Endometrium (tissue), 2 donors: Measurements from ENCODE around the gene COPG1.
A peak's percentile ranks its signal among the peaks of the same experiment; 100 is the strongest.
"Not testable (repeated sequence)": the region's sequence is repeated elsewhere in the genome, so short reads cannot be mapped to it uniquely, and the experiment has no call there.

Experiments
- FAIRE-seq: peaks from 2 replicates; lab custom pipeline; 2012; peaks lifted over from hg19 to GRCh38; lab: Jason Lieb, UNC
- donor health status: control.
- donor health status: control.

Gene COPG1

DNA sequence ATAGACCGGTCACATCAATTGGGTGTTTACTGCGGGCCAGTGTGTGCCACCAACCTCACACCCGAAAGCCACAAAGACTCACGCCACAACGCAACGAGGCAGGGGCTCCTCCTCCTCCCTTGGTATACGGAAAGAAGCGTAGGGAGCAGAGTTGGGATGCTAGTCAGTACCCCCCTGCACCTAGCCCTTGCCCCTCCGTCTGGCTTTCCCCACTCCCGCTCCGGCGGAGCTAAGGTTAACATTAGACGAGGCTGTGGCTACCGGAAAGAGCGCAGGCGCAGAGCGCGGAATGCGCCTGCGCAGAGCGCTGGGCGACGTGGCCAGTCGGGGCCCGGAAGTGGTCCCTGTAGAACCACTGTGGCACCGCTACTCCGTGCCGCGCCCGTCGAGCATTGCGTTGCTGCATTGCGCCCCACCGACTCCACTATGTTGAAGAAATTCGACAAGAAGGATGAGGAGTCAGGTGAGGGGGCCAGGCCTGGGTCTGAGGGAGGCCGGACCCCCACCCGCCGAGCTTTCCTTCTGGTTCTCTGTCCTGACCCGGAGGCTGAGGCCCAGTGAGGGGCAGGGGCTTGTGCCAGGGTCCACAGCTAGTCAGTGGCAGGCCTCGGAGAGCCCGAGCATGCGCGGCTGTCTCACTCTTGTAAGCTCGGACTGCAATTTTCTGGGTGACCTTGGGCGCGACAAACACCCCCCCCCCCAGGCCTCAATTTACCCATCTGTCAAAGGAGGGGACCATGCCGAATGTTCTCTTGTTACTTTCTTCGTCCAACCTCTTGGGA lies at the start of gene COPG1:
Gene COPG1, plus strand, starts transcription at position 323 of the 782 bp plus-strand sequence. Its CDS starts 104 bp downstream, at position 427.
- no peak for FAIRE-seq

DNA sequence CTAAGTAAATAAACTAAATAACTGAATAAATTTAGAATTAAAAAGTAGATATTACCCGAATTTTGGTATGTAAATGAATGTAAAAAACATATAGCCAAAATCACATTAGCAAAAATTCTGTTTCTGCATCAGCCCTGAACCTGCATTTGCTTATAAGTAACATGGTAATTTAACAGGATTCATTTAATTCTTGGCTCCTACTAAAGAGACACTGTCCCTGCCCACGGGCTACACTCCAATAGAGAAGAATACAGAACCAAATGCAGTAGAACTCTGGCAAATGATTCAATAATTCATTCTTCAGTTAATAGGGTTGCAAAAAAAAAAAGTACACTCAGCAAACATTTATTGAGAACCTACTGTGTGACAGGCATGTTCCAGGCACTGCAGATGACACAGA lies 44.9 kb upstream of the COPG1 start:
- no peak for FAIRE-seq

DNA sequence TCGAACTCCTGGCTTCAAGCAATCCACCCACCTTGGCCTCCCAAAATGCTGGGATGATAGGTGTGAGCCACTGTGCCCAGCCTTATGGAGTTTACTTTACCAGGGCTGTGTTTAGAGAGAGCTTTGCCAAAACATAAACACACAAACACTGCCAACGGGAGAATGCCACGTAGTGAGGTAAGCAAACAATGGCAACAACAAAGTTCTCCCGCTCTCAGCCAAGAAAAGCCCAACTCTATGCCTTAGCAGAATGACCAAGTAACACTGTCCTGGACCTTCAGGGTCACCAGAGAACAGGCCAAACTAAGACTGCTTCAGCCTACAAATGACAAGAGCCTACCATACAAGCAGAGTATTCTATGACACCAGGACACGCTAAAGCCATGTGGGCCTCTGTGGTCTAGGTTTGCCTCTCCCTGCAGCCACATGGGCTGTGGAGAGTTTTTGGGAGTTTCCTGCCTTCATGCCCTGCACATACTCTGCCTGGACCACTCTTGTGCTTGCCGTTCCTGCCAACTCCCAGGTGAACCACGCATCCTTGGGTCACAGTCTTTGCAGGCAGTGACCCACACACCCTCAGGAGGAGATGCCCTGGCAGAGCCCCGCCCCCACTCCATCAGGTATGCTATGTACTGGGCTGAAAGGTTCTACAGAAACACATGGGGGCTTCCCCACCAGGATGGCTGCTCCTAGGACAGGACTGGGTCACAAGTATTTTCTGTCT lies 44.1 kb upstream of the COPG1 start:
- FAIRE-seq: no peak

DNA sequence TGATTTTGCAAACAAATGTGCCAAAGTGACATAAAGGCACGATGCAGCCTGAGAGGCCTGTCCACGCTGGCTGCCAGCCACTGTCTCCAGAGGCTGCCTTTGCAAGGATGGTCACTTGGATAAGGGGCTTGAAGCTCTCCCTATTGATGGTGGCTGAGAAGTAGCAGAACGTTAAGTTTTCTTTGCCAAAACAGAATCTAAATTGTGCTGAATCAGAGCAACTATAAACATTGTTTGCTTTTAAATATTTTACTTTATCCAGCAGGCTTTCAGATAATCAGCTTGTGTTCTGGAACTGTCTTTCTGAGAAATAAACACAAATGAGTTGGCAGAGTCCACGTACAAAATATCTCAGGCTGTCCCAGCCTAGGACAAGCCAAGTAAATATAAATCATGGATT lies 41.9 kb upstream of the COPG1 start:
- FAIRE-seq: peak; percentile 15

- no peak for FAIRE-seq
Measured at GRCh38 chr3:129211345-129211744, 38.1 kb upstream of the COPG1 start.

DNA sequence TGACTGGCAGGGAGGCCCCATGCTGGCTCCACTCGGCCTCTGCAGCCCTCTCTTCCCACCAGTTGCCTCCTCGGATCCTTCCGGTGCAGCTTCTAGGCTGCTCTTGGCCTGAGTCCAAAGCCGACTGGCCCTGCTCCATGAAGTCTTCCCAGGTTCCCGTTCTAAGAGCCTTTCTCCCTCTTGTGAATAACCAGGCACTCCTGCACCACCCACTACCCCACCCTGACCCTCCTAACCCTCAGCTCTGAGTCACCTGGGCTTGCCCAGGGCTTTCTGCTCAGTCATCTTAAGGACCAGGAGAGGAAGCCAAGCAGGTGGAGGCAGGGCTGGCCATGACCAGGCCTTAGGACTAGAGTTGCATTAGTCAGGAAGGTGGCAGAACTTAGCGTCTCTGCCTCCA lies 37.6 kb upstream of the COPG1 start:
- FAIRE-seq: no peak

- no peak for FAIRE-seq
Measured at GRCh38 chr3:129213238-129213637, 36.2 kb upstream of the COPG1 start.

DNA sequence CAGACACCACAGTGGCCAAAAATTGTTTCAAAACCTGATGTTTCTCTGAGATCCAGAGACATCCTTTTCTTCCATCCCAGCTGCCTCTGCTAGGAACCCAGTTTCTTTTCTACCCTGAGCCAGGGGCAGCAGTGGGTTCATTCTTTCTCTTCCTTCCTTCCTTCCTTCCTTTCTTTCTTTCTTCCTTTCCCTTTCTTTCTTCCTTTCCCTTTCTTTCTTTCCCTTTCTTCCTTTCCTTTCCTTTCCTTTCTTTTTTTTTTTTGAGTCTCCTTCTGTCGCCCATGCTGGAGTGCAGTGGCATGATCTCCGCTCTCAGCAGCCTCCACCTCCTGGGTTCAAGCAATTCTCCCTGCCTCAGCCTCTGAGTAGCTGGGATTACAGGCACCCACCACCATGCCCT lies 30.7 kb upstream of the COPG1 start:
- FAIRE-seq: no peak

- FAIRE-seq: not testable (repeated sequence)
Measured at GRCh38 chr3:129224387-129224786, 25.0 kb upstream of the COPG1 start.

- no peak for FAIRE-seq
Measured at GRCh38 chr3:129224984-129225393, 24.4 kb upstream of the COPG1 start.

GRCh38 chr3:129226374-129226773 lies 23.0 kb upstream of the COPG1 start:
- no peak for FAIRE-seq

DNA sequence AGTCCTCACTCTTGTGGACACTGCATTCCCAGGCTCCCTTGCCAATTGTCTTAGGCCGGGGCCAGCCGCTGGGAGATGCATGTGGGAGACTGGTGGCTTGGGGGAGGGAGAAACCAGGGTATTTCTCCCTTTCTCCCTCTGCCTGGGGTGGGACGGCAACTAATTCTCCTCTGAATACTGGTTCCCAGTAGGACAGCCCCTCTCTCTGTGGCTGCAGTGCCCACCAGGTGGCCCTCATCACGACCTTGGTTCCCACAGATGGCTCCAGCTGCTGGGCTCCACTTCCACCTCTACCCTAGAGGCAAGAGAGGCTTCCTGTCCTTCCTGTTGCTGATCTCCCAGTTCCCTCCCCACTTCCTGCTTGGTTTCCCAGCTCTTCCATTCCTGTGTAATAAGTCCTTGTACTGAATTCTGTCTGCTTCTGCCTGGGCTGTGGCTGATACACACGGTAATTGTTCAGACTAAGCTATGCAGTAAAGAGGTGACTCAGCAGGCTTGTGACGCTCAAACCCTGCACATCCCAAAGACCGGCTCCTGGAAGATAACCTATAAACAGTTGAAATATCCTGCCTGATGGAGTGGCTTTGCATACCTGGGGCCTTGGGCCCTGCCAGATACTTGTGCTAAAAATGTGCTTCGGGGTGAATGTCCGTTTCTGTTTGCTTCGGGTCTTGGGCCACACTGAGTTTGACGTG lies 20.4 kb upstream of the COPG1 start:
- no peak for FAIRE-seq

DNA sequence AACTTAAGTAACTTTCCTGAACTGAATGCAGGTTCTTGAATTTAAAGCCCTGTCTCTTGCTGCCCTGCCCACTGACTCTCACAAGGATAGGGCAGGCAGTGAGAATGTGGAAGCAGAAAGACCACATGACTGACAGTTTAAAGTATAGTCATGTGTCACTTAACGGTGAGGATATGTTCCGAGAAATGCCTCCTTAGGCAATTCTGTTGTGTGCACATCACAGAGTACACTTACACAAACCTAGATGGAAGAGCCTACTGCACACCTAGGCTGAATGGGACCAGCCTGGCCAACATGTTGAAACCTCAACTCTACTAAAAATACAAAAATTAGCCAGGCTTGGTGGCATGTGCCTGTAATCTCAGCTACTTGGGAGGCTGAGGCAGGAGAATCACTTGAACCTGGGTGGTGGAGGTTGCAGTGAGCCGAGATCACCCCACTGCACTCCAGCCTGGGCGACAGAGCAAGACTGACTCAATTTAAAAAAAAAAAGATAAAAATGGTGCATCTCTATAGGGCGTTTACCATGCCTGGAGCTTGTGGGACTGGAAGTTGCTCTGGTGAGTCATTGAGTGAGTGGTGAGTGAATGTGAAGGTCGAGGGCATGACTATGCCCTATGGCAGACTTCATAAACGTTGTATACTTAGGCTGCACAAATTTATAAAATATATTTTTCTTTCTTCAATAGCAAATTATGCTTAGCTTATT lies 18.9 kb upstream of the COPG1 start:
- FAIRE-seq: no peak

GRCh38 chr3:129231331-129232119 lies 17.9 kb upstream of the COPG1 start:
- FAIRE-seq: no peak

- no peak for FAIRE-seq
Measured at GRCh38 chr3:129233538-129233937, 15.9 kb upstream of the COPG1 start.

GRCh38 chr3:129234441-129234840 lies 15.0 kb upstream of the COPG1 start:
- FAIRE-seq: no peak

DNA sequence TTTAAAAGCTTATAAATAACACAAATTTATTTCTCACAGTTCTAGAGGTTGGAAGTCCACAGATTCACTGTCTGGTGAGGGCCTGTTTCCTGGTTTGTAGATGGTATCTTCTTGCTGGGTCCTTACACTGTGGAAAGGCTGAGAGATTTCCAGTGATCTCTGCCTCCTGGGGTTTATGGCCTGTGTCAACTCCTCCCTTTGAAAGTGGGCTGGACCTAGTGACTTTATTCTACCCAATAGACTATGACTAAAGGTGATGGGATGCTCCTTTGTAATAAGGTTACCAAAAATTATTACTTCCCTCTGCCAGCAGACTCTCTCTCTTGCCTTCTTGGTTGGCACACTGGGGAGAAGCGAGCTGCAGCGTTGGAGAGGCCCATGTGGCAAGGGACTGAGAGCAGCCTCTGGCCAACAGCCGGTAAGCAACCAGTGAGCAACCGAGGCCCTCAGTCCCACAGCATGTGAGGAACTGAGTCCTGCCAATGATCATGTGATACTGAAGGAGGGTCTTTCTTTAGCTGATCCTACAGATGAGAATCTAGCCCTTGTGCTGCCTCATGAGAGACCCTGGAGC lies 14.0 kb upstream of the COPG1 start:
- no peak for FAIRE-seq

DNA sequence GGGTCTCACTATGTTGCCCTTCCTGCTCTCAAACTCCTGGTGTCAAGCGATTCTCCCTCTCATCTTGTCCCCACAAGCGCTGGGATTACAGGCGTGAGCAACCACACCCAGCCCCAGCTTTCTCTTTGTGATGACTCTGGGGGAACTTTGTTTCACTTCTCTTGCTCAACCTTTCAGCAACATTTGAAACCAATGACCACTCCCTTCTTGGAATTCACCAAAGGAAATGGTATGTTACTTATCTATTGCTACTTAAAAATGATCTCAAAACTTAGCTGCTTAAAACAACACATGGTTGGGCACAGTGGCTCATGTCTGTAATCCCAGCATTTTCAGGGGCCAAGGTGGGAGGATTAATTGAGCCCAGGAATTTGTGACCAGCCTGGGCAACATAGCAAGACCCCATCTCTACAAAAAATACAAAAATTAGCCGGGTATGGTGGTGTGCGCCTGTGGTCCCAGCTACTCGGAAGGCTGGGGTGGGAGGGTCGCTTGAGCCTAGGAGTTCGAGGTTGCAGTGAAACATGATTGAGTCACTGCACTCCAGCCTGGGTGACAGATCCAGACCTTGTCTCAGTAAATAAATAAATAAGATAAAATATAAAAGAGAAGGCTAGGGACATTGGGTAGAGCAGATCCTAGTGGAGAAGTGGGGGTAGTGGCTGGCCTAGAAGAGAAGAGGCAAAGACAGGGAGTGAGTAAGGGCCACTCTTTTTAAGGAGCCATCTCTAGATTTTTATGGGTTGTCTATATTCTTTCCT lies 10.3 kb upstream of the COPG1 start:
- FAIRE-seq: no peak

DNA sequence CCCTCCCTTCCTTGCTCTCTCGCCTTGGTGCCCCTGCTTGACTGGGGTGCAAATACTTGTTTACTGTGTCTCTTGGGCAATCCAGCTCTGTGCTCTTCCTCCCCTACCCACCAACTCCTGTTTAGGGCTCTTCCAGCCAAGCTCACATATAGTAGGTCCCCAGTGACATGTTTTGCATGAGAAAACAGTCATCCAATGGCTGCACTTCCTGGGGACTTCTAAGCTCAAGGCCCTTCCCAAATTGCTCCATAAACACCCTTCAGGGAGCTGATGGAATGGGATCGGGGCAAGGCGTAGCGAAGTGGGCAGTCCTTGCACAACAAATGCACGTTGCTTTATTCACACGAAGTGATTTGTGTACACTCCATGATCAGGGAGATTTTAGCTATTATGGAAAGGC lies 9.4 kb upstream of the COPG1 start:
- FAIRE-seq: no peak

GRCh38 chr3:129240436-129240835 lies 9.0 kb upstream of the COPG1 start:
- FAIRE-seq: no peak
